ENCODE measurements around the gene PSMD5.

- TF ChIP-seq, protein P1, sequence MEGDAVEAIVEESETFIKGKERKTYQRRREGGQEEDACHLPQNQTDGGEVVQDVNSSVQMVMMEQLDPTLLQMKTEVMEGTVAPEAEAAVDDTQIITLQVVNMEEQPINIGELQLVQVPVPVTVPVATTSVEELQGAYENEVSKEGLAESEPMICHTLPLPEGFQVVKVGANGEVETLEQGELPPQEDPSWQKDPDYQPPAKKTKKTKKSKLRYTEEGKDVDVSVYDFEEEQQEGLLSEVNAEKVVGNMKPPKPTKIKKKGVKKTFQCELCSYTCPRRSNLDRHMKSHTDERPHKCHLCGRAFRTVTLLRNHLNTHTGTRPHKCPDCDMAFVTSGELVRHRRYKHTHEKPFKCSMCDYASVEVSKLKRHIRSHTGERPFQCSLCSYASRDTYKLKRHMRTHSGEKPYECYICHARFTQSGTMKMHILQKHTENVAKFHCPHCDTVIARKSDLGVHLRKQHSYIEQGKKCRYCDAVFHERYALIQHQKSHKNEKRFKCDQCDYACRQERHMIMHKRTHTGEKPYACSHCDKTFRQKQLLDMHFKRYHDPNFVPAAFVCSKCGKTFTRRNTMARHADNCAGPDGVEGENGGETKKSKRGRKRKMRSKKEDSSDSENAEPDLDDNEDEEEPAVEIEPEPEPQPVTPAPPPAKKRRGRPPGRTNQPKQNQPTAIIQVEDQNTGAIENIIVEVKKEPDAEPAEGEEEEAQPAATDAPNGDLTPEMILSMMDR (conservative IDR thresholded peaks at IDR 0.05 in 1 of 2, IDR thresholded peaks at IDR 0.05 in 1 of 2; ENCODE audit: low read depth in 1 of 2, low read length in 2 of 2) = no peak
- no peak for TF ChIP-seq EZH2 (IDR thresholded peaks at IDR 0.05; ENCODE audit: low read length, missing control alignments)
Measured at GRCh38 chr9:120837921-120838320, 4.8 kb downstream of the PSMD5 start.

Measured in fibroblast of lung (primary cell).